Measurements from ENCODE around the gene SLC12A2. TPM values are rescaled to one million over a fixed set of nuclear protein-coding genes. Genes with fewer than 3 reads are reported as not detected.

Gene SLC12A2
- total RNA-seq (2014; rRNA removed; shearing (Covaris generic)) = 15.2 and 17.1 TPM in 2 replicates

- peak; percentile 95 for DNase-seq (ENCODE audit: low spot score)
Observed at GRCh38 chr5:128083033-128083810, at the start of gene SLC12A2. Gene SLC12A2 (plus strand): TSS chr5:128083766. CDS start chr5:128083955, 189 bp downstream.

GRCh38 chr5:128035689-128036088 lies 47.9 kb upstream of the SLC12A2 start:
- DNase-seq (ENCODE audit: low spot score) = no peak

- no peak for DNase-seq (ENCODE audit: low spot score)
Observed at GRCh38 chr5:128036950-128037349, 46.6 kb upstream of the SLC12A2 start.

GRCh38 chr5:128038643-128039042 lies 44.9 kb upstream of the SLC12A2 start:
- DNase-seq (ENCODE audit: low spot score) = no peak

- DNase-seq (ENCODE audit: low spot score) = no peak
Observed at GRCh38 chr5:128040927-128041326, 42.6 kb upstream of the SLC12A2 start.

GRCh38 chr5:128052780-128053179 lies 30.8 kb upstream of the SLC12A2 start:
- DNase-seq (ENCODE audit: low spot score) = no peak

- DNase-seq (ENCODE audit: low spot score) = no peak
Observed at GRCh38 chr5:128053291-128053954, 30.1 kb upstream of the SLC12A2 start.

GRCh38 chr5:128060644-128061385 lies 22.8 kb upstream of the SLC12A2 start:
- no peak for DNase-seq (ENCODE audit: low spot score)

- DNase-seq (ENCODE audit: low spot score) = no peak
Observed at GRCh38 chr5:128062172-128062746, 21.3 kb upstream of the SLC12A2 start.

GRCh38 chr5:128074171-128074570 lies 9.4 kb upstream of the SLC12A2 start:
- DNase-seq (ENCODE audit: low spot score) = no peak

GRCh38 chr5:128074953-128075352 lies 8.6 kb upstream of the SLC12A2 start:
- DNase-seq (ENCODE audit: low spot score) = no peak

GRCh38 chr5:128077526-128077925 lies 6.0 kb upstream of the SLC12A2 start:
- no peak for DNase-seq (ENCODE audit: low spot score)

- no peak for DNase-seq (ENCODE audit: low spot score)
Observed at GRCh38 chr5:128081111-128081851, 2.3 kb upstream of the SLC12A2 start.

GRCh38 chr5:128082551-128083032 lies 974 bp upstream of the SLC12A2 start:
- no peak for DNase-seq (ENCODE audit: low spot score)

GRCh38 chr5:128083811-128084227 lies 253 bp downstream of the SLC12A2 start:
- no peak for DNase-seq (ENCODE audit: low spot score)

- DNase-seq (ENCODE audit: low spot score) = peak; percentile 15
Observed at GRCh38 chr5:128084228-128085167, 932 bp downstream of the SLC12A2 start.

GRCh38 chr5:128085413-128085812 lies 1.8 kb downstream of the SLC12A2 start:
- no peak for DNase-seq (ENCODE audit: low spot score)

- no peak for DNase-seq (ENCODE audit: low spot score)
Observed at GRCh38 chr5:128091579-128091978, 8.0 kb downstream of the SLC12A2 start.

- no peak for DNase-seq (ENCODE audit: low spot score)
Observed at GRCh38 chr5:128092144-128092543, 8.6 kb downstream of the SLC12A2 start.

- DNase-seq (ENCODE audit: low spot score) = no peak
Observed at GRCh38 chr5:128093368-128093767, 9.8 kb downstream of the SLC12A2 start.

Data from H4 (cell line).